HG03045 (cell line): ENCODE results near the gene F8.
A peak's percentile ranks its signal among the peaks of the same experiment; 100 is the strongest.
"Not testable (repeated sequence)": the region's sequence is repeated elsewhere in the genome, so short reads cannot be mapped to it uniquely, and the experiment has no call there.

Experiments used
- ATAC-seq: cut with Tn5 transposase; IDR thresholded peaks from one replicate; pipeline ENCODE4 v1.9.1; 2021; ENCODE audit warnings: mild to moderate bottlenecking, moderate library complexity; ENCODE audit not compliant: unreplicated experiment

F8 gene

GRCh38 chrX:154886069-154886788 is 136.3 kb downstream of the F8 start, which contains the start of gene F8A1:
TSS of gene F8A1 (plus strand) at chrX:154886355. CDS start at chrX:154886375, 20 bp downstream.
- peak; percentile 75 for ATAC-seq

- not testable (repeated sequence) for ATAC-seq
Observed at GRCh38 chrX:154885549-154885948, 137.0 kb downstream of the F8 start.

- not testable (repeated sequence) for ATAC-seq
Observed at GRCh38 chrX:154885057-154885456, 137.5 kb downstream of the F8 start.

GRCh38 chrX:154884069-154884468 is 138.5 kb downstream of the F8 start:
- not testable (repeated sequence) for ATAC-seq

- no peak for ATAC-seq
Observed at GRCh38 chrX:154873329-154873728, 149.2 kb downstream of the F8 start.

GRCh38 chrX:154868522-154868921 is 154.0 kb downstream of the F8 start:
- ATAC-seq: not testable (repeated sequence)

- no peak for ATAC-seq
Observed at GRCh38 chrX:154855256-154855655, 167.3 kb downstream of the F8 start.

- no peak for ATAC-seq
Observed at GRCh38 chrX:154850957-154851611, 171.4 kb downstream of the F8 start.

GRCh38 chrX:154840856-154841255 is 181.7 kb downstream of the F8 start:
- ATAC-seq: no peak

- no peak for ATAC-seq
Observed at GRCh38 chrX:154836163-154836562, 186.4 kb downstream of the F8 start.

- ATAC-seq: no peak
Observed at GRCh38 chrX:154834562-154834961, 188.0 kb downstream of the F8 start, which contains the start of gene SMIM9. TSS of gene SMIM9 (minus strand) at chrX:154834662. CDS start at chrX:154830856, 3,806 bp downstream.

- no peak for ATAC-seq
Observed at GRCh38 chrX:154833746-154834274, 188.7 kb downstream of the F8 start.

GRCh38 chrX:154829926-154830442 is 192.5 kb downstream of the F8 start:
- no peak for ATAC-seq

- no peak for ATAC-seq
Observed at GRCh38 chrX:154829134-154829533, 193.4 kb downstream of the F8 start.

- no peak for ATAC-seq
Observed at GRCh38 chrX:154828016-154828408, 194.5 kb downstream of the F8 start.

GRCh38 chrX:154827194-154828015 is 195.1 kb downstream of the F8 start:
- peak; percentile 87 for ATAC-seq

GRCh38 chrX:154825586-154825985 is 196.9 kb downstream of the F8 start:
- not testable (repeated sequence) for ATAC-seq

GRCh38 chrX:154824638-154825037 is 197.9 kb downstream of the F8 start:
- no peak for ATAC-seq

GRCh38 chrX:154822029-154822428 is 200.5 kb downstream of the F8 start:
- no peak for ATAC-seq

GRCh38 chrX:154821523-154821922 is 201.0 kb downstream of the F8 start:
- no peak for ATAC-seq
